GM23338 (cell line): ENCODE data around the gene ARL9.

Experiments used
- EZH2 ChIP-seq: fragments of 200-600 bp; sonication (generic); IDR thresholded peaks from one replicate; pipeline ENCODE4 v1.8.0; 2017; ENCODE audit warnings: antibody characterized with exemption, mild to moderate bottlenecking, low read depth; ENCODE audit not compliant: unreplicated experiment
- TF ChIP-seq, protein P1 (sequence below), 2 experiments: fragments of 200-600 bp in 1 of 2; sonication (generic) in 1 of 2; conservative IDR thresholded peaks; 2 replicates each; pipeline versions ENCODE4 v1.5.1 to v1.6.1; 2016 to 2017; ENCODE audit warnings: antibody characterized with exemption in 2 of 2, low read depth in 2 of 2, mild to moderate bottlenecking in 2 of 2, moderate library complexity in 1 of 2
- TF ChIP-seq, protein P2 (sequence below): IDR thresholded peaks from one replicate; pipeline ENCODE4 v1.6.1; 2018; ENCODE audit warnings: antibody characterized with exemption; ENCODE audit not compliant: unreplicated experiment

DNA sequence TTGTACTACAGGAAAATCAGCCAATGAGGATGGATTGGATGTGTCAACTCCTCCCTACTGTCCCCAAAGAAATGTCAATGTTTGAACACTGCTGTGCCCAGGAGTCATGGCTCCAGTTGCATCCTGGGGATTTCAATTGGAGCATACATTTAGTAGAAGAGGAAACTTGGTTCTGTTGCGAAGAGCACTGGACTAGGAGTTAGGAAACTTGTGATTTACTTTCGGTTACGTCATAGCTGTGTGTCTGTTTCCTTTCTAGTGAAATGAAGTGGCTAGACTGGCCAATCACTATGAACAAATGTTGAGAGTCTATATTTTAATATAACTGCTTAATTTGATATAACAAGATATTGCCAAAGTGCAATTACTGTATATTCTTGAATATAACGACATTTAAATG lies 35.2 kb downstream of the ARL9 start:
- TF ChIP-seq, protein P1, sequence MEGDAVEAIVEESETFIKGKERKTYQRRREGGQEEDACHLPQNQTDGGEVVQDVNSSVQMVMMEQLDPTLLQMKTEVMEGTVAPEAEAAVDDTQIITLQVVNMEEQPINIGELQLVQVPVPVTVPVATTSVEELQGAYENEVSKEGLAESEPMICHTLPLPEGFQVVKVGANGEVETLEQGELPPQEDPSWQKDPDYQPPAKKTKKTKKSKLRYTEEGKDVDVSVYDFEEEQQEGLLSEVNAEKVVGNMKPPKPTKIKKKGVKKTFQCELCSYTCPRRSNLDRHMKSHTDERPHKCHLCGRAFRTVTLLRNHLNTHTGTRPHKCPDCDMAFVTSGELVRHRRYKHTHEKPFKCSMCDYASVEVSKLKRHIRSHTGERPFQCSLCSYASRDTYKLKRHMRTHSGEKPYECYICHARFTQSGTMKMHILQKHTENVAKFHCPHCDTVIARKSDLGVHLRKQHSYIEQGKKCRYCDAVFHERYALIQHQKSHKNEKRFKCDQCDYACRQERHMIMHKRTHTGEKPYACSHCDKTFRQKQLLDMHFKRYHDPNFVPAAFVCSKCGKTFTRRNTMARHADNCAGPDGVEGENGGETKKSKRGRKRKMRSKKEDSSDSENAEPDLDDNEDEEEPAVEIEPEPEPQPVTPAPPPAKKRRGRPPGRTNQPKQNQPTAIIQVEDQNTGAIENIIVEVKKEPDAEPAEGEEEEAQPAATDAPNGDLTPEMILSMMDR (conservative IDR thresholded peaks at IDR 0.05; ENCODE audit: low read depth in 2 of 2), result no peak
- no peak for TF ChIP-seq EZH2
- TF ChIP-seq, protein P2, sequence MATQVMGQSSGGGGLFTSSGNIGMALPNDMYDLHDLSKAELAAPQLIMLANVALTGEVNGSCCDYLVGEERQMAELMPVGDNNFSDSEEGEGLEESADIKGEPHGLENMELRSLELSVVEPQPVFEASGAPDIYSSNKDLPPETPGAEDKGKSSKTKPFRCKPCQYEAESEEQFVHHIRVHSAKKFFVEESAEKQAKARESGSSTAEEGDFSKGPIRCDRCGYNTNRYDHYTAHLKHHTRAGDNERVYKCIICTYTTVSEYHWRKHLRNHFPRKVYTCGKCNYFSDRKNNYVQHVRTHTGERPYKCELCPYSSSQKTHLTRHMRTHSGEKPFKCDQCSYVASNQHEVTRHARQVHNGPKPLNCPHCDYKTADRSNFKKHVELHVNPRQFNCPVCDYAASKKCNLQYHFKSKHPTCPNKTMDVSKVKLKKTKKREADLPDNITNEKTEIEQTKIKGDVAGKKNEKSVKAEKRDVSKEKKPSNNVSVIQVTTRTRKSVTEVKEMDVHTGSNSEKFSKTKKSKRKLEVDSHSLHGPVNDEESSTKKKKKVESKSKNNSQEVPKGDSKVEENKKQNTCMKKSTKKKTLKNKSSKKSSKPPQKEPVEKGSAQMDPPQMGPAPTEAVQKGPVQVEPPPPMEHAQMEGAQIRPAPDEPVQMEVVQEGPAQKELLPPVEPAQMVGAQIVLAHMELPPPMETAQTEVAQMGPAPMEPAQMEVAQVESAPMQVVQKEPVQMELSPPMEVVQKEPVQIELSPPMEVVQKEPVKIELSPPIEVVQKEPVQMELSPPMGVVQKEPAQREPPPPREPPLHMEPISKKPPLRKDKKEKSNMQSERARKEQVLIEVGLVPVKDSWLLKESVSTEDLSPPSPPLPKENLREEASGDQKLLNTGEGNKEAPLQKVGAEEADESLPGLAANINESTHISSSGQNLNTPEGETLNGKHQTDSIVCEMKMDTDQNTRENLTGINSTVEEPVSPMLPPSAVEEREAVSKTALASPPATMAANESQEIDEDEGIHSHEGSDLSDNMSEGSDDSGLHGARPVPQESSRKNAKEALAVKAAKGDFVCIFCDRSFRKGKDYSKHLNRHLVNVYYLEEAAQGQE, result no peak
